ENCODE results near the gene PLA2G15. TPM values are rescaled to one million over a fixed set of nuclear protein-coding genes. Genes with fewer than 3 reads are reported as not detected.

PLA2G15 gene
- total RNA-seq, 3 donors from 2014 or later = 13.2 to 14.2 (median 13.5) TPM

GRCh38 chr16:68242926-68243858, 2.0 kb upstream of the PLA2G15 start:
- H3K9me3 ChIP-seq = no peaks in the 10 kb centered on the region

GRCh38 chr16:68244481-68244902, 681 bp upstream of the PLA2G15 start:
- peak; percentile 2 for ATAC-seq
- H3K4me1 ChIP-seq (ENCODE audit: low read depth) = peaks cover 26% of the 10 kb centered on the region

More at GRCh38 chr16:68242926-68243858, 2.0 kb upstream of the PLA2G15 start:
- TF ChIP-seq, protein P1, sequence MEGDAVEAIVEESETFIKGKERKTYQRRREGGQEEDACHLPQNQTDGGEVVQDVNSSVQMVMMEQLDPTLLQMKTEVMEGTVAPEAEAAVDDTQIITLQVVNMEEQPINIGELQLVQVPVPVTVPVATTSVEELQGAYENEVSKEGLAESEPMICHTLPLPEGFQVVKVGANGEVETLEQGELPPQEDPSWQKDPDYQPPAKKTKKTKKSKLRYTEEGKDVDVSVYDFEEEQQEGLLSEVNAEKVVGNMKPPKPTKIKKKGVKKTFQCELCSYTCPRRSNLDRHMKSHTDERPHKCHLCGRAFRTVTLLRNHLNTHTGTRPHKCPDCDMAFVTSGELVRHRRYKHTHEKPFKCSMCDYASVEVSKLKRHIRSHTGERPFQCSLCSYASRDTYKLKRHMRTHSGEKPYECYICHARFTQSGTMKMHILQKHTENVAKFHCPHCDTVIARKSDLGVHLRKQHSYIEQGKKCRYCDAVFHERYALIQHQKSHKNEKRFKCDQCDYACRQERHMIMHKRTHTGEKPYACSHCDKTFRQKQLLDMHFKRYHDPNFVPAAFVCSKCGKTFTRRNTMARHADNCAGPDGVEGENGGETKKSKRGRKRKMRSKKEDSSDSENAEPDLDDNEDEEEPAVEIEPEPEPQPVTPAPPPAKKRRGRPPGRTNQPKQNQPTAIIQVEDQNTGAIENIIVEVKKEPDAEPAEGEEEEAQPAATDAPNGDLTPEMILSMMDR (IDR thresholded peaks at IDR 0.05) = no peak
- Histone ChIP-seq H3K36me3 (ENCODE audit: low read depth) (no peaks in the 10 kb centered on the region), H3K4me3 (no peak overlapping the region), H3K4me1 (ENCODE audit: low read depth) (peaks cover 26% of the 10 kb centered on the region)
- ATAC-seq (no peak), DNase-seq (peak in 1 of 3 donors; percentile 40)
- intact Hi-C loops (cut with DNase I, micrococcal nuclease) = loop anchor here in 1 of 2 donors (5.0 kb wide), 1 partner anchor 84 kb away; no protein-coding TSS in a partner anchor

DNA sequence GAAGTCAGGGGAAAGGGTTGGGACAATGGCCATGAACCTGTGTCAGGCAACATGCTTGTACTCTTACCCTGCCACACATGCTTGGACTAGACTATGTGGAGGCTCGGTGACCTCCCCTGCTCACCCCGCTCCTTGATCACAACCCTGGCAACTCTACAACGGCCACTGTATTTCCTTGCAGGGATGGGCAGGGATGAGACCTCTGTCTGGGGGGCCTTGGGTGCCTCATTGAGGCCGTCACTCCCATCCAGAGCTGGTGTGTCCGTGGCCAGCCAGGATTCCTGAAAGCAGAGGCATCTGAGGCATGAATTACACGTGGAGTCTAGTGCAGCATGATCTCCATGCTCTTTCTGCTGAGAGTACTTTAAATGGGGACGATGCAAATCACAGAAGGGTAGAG, 948 bp downstream of the PLA2G15 start:
- Histone ChIP-seq H3K9me3 (no peaks in the 10 kb centered on the region), H3K4me1 (ENCODE audit: low read depth) (peaks cover 16% of the 10 kb centered on the region), H3K36me3 (ENCODE audit: low read depth) (no peaks in the 10 kb centered on the region), H3K4me3 (no peak overlapping the region)
- intact Hi-C loops (cut with DNase I, micrococcal nuclease) = no loop called here
- no peak for ATAC-seq
- DNase-seq = peak in 1 of 3 donors; percentile 27
- TF ChIP-seq, protein P1 (IDR thresholded peaks at IDR 0.05) = no peak

More at GRCh38 chr16:68244481-68244902, 681 bp upstream of the PLA2G15 start:
- peak in 2 of 3 donors; percentile 52 to 58 for DNase-seq
- intact Hi-C loops (cut with DNase I, micrococcal nuclease) = loop anchor here in 1 of 2 donors (5.0 kb wide), 1 partner anchor 83 kb away; no protein-coding TSS in a partner anchor
- H3K9me3 ChIP-seq = no peaks in the 10 kb centered on the region
- peak overlapping the region; percentile 64 for H3K4me3 ChIP-seq
- TF ChIP-seq, protein P1 (IDR thresholded peaks at IDR 0.05) = no peak
- no peaks in the 10 kb centered on the region for H3K36me3 ChIP-seq (ENCODE audit: low read depth)

GRCh38 chr16:68246666-68247065, 1.5 kb downstream of the PLA2G15 start:
- intact Hi-C loops (cut with DNase I, micrococcal nuclease) = no loop called here
- no peaks in the 10 kb centered on the region for H3K9me3 ChIP-seq
- TF ChIP-seq, protein P1 (IDR thresholded peaks at IDR 0.05) = no peak
- peaks cover 16% of the 10 kb centered on the region for H3K4me1 ChIP-seq (ENCODE audit: low read depth)
- H3K4me3 ChIP-seq = no peak overlapping the region
- peak in 1 of 3 donors; percentile 30 for DNase-seq
- H3K36me3 ChIP-seq (ENCODE audit: low read depth) = no peaks in the 10 kb centered on the region
- no peak for ATAC-seq

DNA sequence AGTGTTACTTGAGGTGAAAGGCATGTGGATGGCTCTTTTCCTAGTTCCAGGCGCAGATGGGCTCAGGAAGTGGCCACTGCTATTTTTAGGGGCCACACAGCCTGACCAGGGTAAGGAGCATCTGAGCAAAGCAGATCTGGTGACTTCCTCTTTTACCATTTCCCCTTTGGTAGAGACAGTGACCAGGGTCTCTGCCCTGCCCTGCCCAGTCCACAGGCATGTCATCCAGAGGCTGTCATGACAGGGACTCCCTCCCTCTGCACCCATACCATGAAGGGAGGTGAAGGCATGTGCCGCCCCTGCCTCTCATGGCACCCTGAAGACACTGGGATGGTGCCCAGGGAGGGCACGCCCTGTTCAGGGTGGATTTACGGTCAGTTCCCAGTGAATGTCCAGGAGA, 2.2 kb downstream of the PLA2G15 start:
- TF ChIP-seq, protein P1 (IDR thresholded peaks at IDR 0.05) = no peak
- H3K4me3 ChIP-seq = no peak overlapping the region
- intact Hi-C loops (cut with DNase I, micrococcal nuclease) = no loop called here
- no peak for ATAC-seq
- H3K4me1 ChIP-seq (ENCODE audit: low read depth) = peaks cover 16% of the 10 kb centered on the region
- peak in 2 of 3 donors; percentile 39 to 47 for DNase-seq
- no peaks in the 10 kb centered on the region for H3K36me3 ChIP-seq (ENCODE audit: low read depth)
- H3K9me3 ChIP-seq = no peaks in the 10 kb centered on the region
